K562 (cell line): ENCODE results near the gene HDAC3. TPM values are rescaled to one million over a fixed set of nuclear protein-coding genes. Genes with fewer than 3 reads are reported as not detected.
A peak's percentile ranks its signal among the peaks of the same experiment; 100 is the strongest.

ENCODE experiments used
- CBFB ChIP-seq: sonication (generic); formaldehyde crosslinking; IDR thresholded peaks from 2 replicates; pipeline ENCODE4 v1.4.0; 2020; ENCODE audit warnings: mild to moderate bottlenecking, missing genetic modification reagents
- CBX3 ChIP-seq, 2 experiments: IDR thresholded peaks; 1 replicate in 1 of 2; 2 replicates in 1 of 2; pipeline ENCODE4 v1.6.1; 2012; ENCODE audit warnings: inconsistent platforms in 2 of 2, low read length in 2 of 2, borderline replicate concordance in 1 of 2, control low read depth in 1 of 2
- MTA2 ChIP-seq: fragments of 450-650 bp; IDR thresholded peaks from 2 replicates; pipeline ENCODE4 v1.6.1; 2016; ENCODE audit warnings: low read depth
- MXD1 ChIP-seq: fragments of 250-450 bp; sonication (Bioruptor Pico); IDR thresholded peaks from 2 replicates; pipeline ENCODE4 v1.8.0; 2021; ENCODE audit warnings: borderline replicate concordance, mild to moderate bottlenecking, moderate library complexity; ENCODE audit not compliant: poor library complexity, severe bottlenecking
- NCOR1 ChIP-seq: fragments of 450-650 bp; IDR thresholded peaks from 2 replicates; pipeline ENCODE4 v1.6.1; 2016; ENCODE audit warnings: mild to moderate bottlenecking, moderate library complexity
- NR2C2 ChIP-seq, 2 experiments: fragments of 200-800 bp in 1 of 2; sonication (Bioruptor generic) in 1 of 2; sonication (generic) in 1 of 2; formaldehyde crosslinking in 1 of 2; IDR thresholded peaks; 2 replicates each; pipeline versions ENCODE4 v1.6.1 to v1.8.0; 2016 to 2022; ENCODE audit warnings: mild to moderate bottlenecking in 1 of 2, missing compliant biosample characterization in 1 of 2, missing genetic modification characterization in 1 of 2, missing genetic modification reagents in 1 of 2
- SETDB1 ChIP-seq: IDR thresholded peaks from one replicate; pipeline ENCODE4 v1.6.1; 2012; ENCODE audit warnings: low read length, control low read depth, inconsistent platforms
- SIX5 ChIP-seq, 2 experiments: IDR thresholded peaks; 2 replicates each; pipeline ENCODE4 v1.6.1; 2011; ENCODE audit warnings: low read length in 2 of 2, borderline replicate concordance in 1 of 2, low read depth in 1 of 2, mild to moderate bottlenecking in 1 of 2, moderate library complexity in 1 of 2; ENCODE audit not compliant: insufficient read depth in 1 of 2
- SMARCB1 ChIP-seq: IDR thresholded peaks from 2 replicates; pipeline ENCODE4 v1.6.1; 2011; ENCODE audit warnings: improper control_type of control experiment, low read depth; ENCODE audit not compliant: insufficient read length
- TFAM ChIP-seq: fragments of 250-450 bp; sonication (Bioruptor Pico); conservative IDR thresholded peaks from 2 replicates; pipeline ENCODE4 v1.5.0; 2021; ENCODE audit warnings: mild to moderate bottlenecking, moderate library complexity
- TOE1 ChIP-seq, 2 experiments: fragments of 450-650 bp in 1 of 2; sonication (generic) in 1 of 2; formaldehyde crosslinking in 1 of 2; IDR thresholded peaks; 2 replicates each; pipeline versions ENCODE4 v1.7.1 to v1.8.0; 2016 to 2022; ENCODE audit warnings: borderline replicate concordance in 2 of 2, mild to moderate bottlenecking in 2 of 2, antibody characterized with exemption in 1 of 2, inconsistent platforms in 1 of 2, low read depth in 1 of 2, missing genetic modification reagents in 1 of 2, moderate library complexity in 1 of 2
- TRIM28 ChIP-seq: fragments of 450-650 bp; IDR thresholded peaks from 2 replicates; pipeline ENCODE4 v1.6.1; 2017
- ZBTB11 ChIP-seq, 3 experiments: fragments of 200-800 bp in 1 of 3; fragments of 250-450 bp in 1 of 3; fragments of 450-650 bp in 1 of 3; sonication (Bioruptor Pico) in 1 of 3; sonication (Bioruptor generic) in 1 of 3; formaldehyde crosslinking in 1 of 3; IDR thresholded peaks; 2 replicates each; pipeline versions ENCODE4 v1.6.1 to v1.8.0; 2016 to 2022; ENCODE audit warnings: mild to moderate bottlenecking in 2 of 3, missing genetic modification characterization in 2 of 3, missing compliant biosample characterization in 1 of 3, moderate library complexity in 1 of 3
- ZNF696 ChIP-seq: fragments of 250-450 bp; sonication (Bioruptor Pico); conservative IDR thresholded peaks from 2 replicates; pipeline ENCODE4 v1.4.0; 2020; ENCODE audit warnings: mild to moderate bottlenecking, moderate library complexity
- polyA plus RNA-seq, 8 experiments: library from polyadenylated mRNA; depleted of rRNA in 4 of 8; stranded (reverse) in 5 of 8; unstranded in 3 of 8; fragments of >200 nt; fragmentation: Nextera tagmentation in 2 of 8; fragmentation: Illumina TruSeq in 1 of 8; extraction: Ambion mirVana in 2 of 8; extraction: Trizol in 1 of 8; gene quantifications; 2 replicates each; pipeline versions ENCODE4 v1.2.1 to v1.2.3, GENCODE V29; 2011 to 2014; ENCODE audit warnings: inconsistent platforms in 1 of 8, missing spikeins in 1 of 8
- total RNA-seq, 7 experiments: library from RNA; depleted of rRNA in 6 of 7; stranded (reverse); fragments of >200 nt in 6 of 7; fragmentation: Illumina TruSeq in 2 of 7; extraction: Trizol in 2 of 7; gene quantifications; 2 replicates each; pipeline versions ENCODE4 v1.2.1 to v1.2.3, GENCODE V29; 2011 to 2021; ENCODE audit warnings: low replicate concordance in 1 of 7

The HDAC3 gene
- total and polyA plus RNA-seq, 9 of the 15 experiments (the other 6 are each of a cell fraction or from before 2014, with no cell fraction given): 89.7 to 191 (median 119) TPM

GRCh38 chr5:141618804-141619554 is 17.7 kb downstream of the HDAC3 start, which contains the start of gene DIAPH1 (continued):
- peak in 1 of 2 experiments; percentile 83; a peak in 1 of 3 replicates for TF ChIP-seq CBX3 (IDR thresholded peaks at IDR 0.05; ENCODE audit: borderline replicate concordance in 1 of 2, low read length in 2 of 2)
- peak; percentile 48; the same call in 1 of the 2 replicates for TF ChIP-seq NCOR1
- peak; percentile 88 for TF ChIP-seq CBFB (CRISPR knock-in tag)
- no peak for TF ChIP-seq TRIM28
- TF ChIP-seq NR2C2 (CRISPR knock-in tag; IDR thresholded peaks at IDR 0.05): no peak
- TF ChIP-seq NR2C2 (tag; IDR thresholded peaks at IDR 0.05): peak; percentile 76; the same call in 1 of the 2 replicates
- peak; percentile 80; the same call in 1 of the 2 replicates for TF ChIP-seq TOE1 (IDR thresholded peaks at IDR 0.05; ENCODE audit: borderline replicate concordance)
- TF ChIP-seq TOE1 (CRISPR knock-in tag; IDR thresholded peaks at IDR 0.05; ENCODE audit: borderline replicate concordance, low read depth): no peak
- no peak for TF ChIP-seq TFAM
- TF ChIP-seq SIX5 (IDR thresholded peaks at IDR 0.05; ENCODE audit: borderline replicate concordance in 1 of 2, insufficient read depth in 1 of 2, low read depth in 1 of 2, low read length in 2 of 2): peak; percentile 49 to 51; a peak in 3 of 4 replicates
- TF ChIP-seq ZNF696: no peak
- TF ChIP-seq ZBTB11 (CRISPR knock-in tag; IDR thresholded peaks at IDR 0.05): no peak; a peak in 1 of 6 replicates
- TF ChIP-seq SMARCB1: no peak
- TF ChIP-seq MXD1 (CRISPR knock-in tag): peak; percentile 95
- TF ChIP-seq MTA2: no peak
- TF ChIP-seq SETDB1: peak; percentile 36
